ENCODE results near the gene TPRA1.

Gene TPRA1

DNA sequence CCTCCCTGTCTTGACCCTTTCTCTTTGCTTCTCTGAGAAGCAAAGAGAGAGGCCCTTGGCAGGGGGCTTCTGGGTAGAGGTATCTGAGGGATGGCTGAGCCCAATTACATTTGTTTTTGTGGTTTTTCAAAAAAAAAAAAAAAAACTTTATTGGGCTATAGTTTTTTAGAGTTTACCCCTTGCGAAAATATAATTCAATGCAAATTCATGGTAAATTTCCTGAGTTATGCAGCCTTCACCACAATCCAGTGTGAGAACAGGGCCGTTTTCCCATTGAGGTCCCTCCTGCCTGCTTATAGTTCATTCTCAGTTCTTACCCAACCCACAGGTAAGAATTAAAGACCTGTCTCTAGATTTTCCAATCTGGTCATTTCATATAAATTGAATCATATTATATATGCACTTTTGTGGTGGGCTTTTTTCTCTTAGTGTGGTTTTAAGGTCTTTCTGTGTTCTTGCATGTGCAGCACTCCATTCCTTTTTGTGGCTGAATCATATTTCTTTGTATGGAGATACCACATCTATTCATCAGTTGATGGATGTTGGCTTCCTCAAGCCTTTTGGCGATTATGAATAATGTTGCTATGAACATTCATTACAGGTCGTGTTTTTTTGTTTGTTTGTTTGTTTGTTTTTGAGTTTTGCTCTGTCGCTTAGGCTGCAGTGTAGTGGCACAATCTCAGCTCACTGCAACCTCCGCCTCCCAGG lies 10.4 kb upstream of the TPRA1 start:
- Histone ChIP-seq H3K36me3 (ENCODE audit: control insufficient read depth in 4 of 4, insufficient read depth in 4 of 4, low read length in 3 of 4) (peaks cover 9 to 55% (median 30%) of the 10 kb centered on the region in 4 experiments), H3K27me3 (replicated peaks in 2 of 5; ENCODE audit: control insufficient read depth in 4 of 5, insufficient read depth in 5 of 5, low read length in 4 of 5) (no peaks in the 10 kb centered on the region), H3K27ac (ENCODE audit: insufficient read depth in 1 of 2, low read depth in 1 of 2, low read length in 2 of 2, poor library complexity in 1 of 2, severe bottlenecking in 2 of 2) (no peak overlapping the region), H3K9me3 (ENCODE audit: control extremely low read depth in 1 of 5, control insufficient read depth in 4 of 5, insufficient read depth in 2 of 5, low read depth in 1 of 5, low read length in 4 of 5) (no peaks in the 10 kb centered on the region), H3K4me3 (ENCODE audit: control insufficient read depth in 1 of 7, extremely low read depth in 1 of 7, insufficient read depth in 4 of 7, low read depth in 2 of 7, low read length in 6 of 7) (peak overlapping the region in 1 of 7 experiments; percentile 51), H3K4me1 (ENCODE audit: control extremely low read depth in 1 of 4, control insufficient read depth in 4 of 4, insufficient read depth in 4 of 4, low read length in 3 of 4) (peaks cover 5 to 42% (median 25%) of the 10 kb centered on the region in 4 experiments)
- DNase-seq, result no peak
- ChIA-PET POLR2A (no interaction called here), CTCF (no interaction called here)
- 92% methylated on average over 5 of the region's 6 CpGs for WGBS (ENCODE audit: insufficient coverage)

DNA sequence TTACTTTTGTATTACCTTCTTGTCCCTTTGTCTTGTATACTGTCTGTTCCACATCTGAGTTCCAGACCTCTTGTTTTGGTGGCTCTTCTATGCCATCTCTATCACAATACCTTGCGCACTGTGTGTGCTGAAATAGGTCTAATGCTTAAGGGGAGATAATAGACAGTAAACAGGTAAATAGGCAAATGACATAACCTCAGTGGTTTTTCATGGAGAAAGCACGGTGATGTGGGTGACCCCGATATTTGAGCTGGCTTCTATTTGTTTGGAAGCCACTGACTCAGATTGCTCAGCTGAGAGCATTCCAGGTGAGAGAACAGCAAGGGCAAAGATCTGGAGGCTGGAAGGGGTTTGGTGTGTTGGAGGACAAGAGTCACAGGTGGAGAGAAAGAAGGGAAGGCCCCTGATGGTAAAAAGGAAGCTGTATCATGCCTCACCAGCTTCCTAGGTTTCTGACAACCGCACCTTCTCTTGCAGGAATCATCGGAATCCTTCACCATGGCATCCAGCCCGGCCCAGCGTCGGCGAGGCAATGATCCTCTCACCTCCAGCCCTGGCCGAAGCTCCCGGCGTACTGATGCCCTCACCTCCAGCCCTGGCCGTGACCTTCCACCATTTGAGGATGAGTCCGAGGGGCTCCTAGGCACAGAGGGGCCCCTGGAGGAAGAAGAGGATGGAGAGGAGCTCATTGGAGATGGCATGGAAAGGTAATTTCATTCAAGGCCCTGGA lies 8.5 kb upstream of the TPRA1 start:
- no peak for DNase-seq
- Histone ChIP-seq H3K36me3 (ENCODE audit: control insufficient read depth in 4 of 4, insufficient read depth in 4 of 4, low read length in 3 of 4) (peaks cover 8 to 38% (median 15%) of the 10 kb centered on the region in 4 experiments), H3K27ac (ENCODE audit: insufficient read depth in 1 of 2, low read depth in 1 of 2, low read length in 2 of 2, poor library complexity in 1 of 2, severe bottlenecking in 2 of 2) (peak overlapping the region; percentile 37 to 81), H3K9me3 (ENCODE audit: control extremely low read depth in 1 of 5, control insufficient read depth in 4 of 5, insufficient read depth in 2 of 5, low read depth in 1 of 5, low read length in 4 of 5) (no peaks in the 10 kb centered on the region), H3K27me3 (replicated peaks in 2 of 5; ENCODE audit: control insufficient read depth in 4 of 5, insufficient read depth in 5 of 5, low read length in 4 of 5) (no peaks in the 10 kb centered on the region), H3K4me1 (ENCODE audit: control extremely low read depth in 1 of 4, control insufficient read depth in 4 of 4, insufficient read depth in 4 of 4, low read length in 3 of 4) (peaks cover 5 to 42% (median 25%) of the 10 kb centered on the region in 4 experiments), H3K4me3 (ENCODE audit: control insufficient read depth in 1 of 7, extremely low read depth in 1 of 7, insufficient read depth in 4 of 7, low read depth in 2 of 7, low read length in 6 of 7) (peak overlapping the region in 6 of 7 experiments; percentile 53 to 88 (median 82))
- WGBS (ENCODE audit: insufficient coverage), result 85% methylated on average over 11 of the region's 14 CpGs
- CTCF ChIA-PET, result interaction anchor here (0.9 to 1.7 kb wide), 3 partner anchors 24 to 372 kb away, joined by 3 to 4 read pairs (median 4); no protein-coding TSS in a partner anchor
- POLR2A ChIA-PET, result no interaction called here

DNA sequence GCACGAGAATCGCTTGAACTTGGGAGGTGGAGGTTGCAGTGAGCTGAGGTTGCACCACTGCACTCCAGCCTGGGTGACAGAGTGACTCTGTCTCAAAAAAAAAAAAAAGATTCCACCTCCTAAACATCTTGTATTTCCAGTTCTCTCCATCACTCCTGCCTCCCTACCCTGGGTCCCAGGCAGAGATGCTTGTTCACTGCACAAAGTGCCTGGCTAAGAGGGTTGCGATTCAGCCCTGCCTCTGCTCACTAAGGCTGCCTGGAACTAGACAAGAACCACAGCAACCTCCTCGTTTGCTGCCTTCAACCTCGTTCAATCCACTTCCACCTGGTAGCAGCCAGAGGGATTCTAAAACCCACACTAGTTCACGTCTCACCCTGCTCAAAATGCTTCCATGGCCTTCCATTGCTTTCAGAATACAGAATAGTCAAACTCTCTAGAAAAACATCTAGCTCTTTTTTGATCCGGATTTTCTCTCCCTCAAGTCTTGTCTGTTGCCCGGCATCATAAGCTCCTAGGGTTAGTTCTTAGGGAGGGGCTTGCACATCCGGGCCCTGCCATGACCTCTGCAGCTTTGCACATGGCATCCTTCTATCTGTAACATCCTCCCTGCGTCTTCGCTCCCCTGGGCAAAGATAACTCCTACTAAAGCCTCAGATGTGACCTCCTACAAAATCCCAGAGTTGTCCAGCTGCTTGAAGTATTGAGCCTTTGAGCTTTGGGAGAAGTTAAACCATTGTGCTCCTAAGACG lies 6.7 kb upstream of the TPRA1 start:
- peak overlapping the region in 2 of 7 experiments; percentile 83 to 85 for H3K4me3 ChIP-seq (ENCODE audit: control insufficient read depth in 1 of 7, extremely low read depth in 1 of 7, insufficient read depth in 4 of 7, low read depth in 2 of 7, low read length in 6 of 7)
- 96% methylated on average over 12 of the region's 12 CpGs for WGBS (ENCODE audit: insufficient coverage)
- peaks cover 5 to 43% (median 25%) of the 10 kb centered on the region in 4 experiments for H3K4me1 ChIP-seq (ENCODE audit: control extremely low read depth in 1 of 4, control insufficient read depth in 4 of 4, insufficient read depth in 4 of 4, low read length in 3 of 4)

DNA sequence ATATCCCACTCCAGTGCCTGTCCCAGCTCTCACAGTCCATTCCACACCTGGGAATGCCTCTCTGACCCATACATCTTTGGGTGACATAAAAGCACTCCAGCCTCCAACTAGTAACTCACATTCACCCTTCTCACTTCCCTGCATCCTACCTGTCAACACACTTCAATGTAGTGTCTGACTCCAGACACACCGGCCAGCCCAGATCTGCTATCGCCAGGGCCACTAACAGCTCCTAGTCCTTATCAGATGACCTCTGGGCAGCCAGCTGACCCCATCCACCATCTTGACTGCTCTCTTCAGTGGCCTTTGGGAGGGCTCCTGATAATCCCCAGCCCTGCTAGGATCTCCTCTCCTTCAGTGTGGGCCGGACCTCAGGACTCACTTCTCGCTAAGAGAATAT lies 4.8 kb upstream of the TPRA1 start:
- no peak for DNase-seq
- POLR2A ChIA-PET, result no interaction called here
- H3K9me3 ChIP-seq (ENCODE audit: control extremely low read depth in 1 of 5, control insufficient read depth in 4 of 5, insufficient read depth in 2 of 5, low read depth in 1 of 5, low read length in 4 of 5), result no peaks in the 10 kb centered on the region
- 100% methylated on average over 3 of the region's 4 CpGs for WGBS (ENCODE audit: insufficient coverage)
- peaks cover 5 to 38% (median 28%) of the 10 kb centered on the region in 4 experiments for H3K4me1 ChIP-seq (ENCODE audit: control extremely low read depth in 1 of 4, control insufficient read depth in 4 of 4, insufficient read depth in 4 of 4, low read length in 3 of 4)
- no peak overlapping the region for H3K27ac ChIP-seq (ENCODE audit: insufficient read depth in 1 of 2, low read depth in 1 of 2, low read length in 2 of 2, poor library complexity in 1 of 2, severe bottlenecking in 2 of 2)
- CTCF ChIA-PET, result interaction anchor here (0.9 kb wide), 1 partner anchor 8 kb away, joined by 3 read pairs; no protein-coding TSS in a partner anchor
- H3K36me3 ChIP-seq (ENCODE audit: control insufficient read depth in 4 of 4, insufficient read depth in 4 of 4, low read length in 3 of 4), result peaks cover 0 to 14% (median 2%) of the 10 kb centered on the region in 4 experiments
- no peaks in the 10 kb centered on the region for H3K27me3 ChIP-seq (replicated peaks in 2 of 5; ENCODE audit: control insufficient read depth in 4 of 5, insufficient read depth in 5 of 5, low read length in 4 of 5)
- H3K4me3 ChIP-seq (ENCODE audit: control insufficient read depth in 1 of 7, extremely low read depth in 1 of 7, insufficient read depth in 4 of 7, low read depth in 2 of 7, low read length in 6 of 7), result no peak overlapping the region

More for the DNA sequence above, 6.7 kb upstream of the TPRA1 start:
- Histone ChIP-seq H3K36me3 (ENCODE audit: control insufficient read depth in 4 of 4, insufficient read depth in 4 of 4, low read length in 3 of 4) (peaks cover 3 to 30% (median 5%) of the 10 kb centered on the region in 4 experiments), H3K27ac (ENCODE audit: insufficient read depth in 1 of 2, low read depth in 1 of 2, low read length in 2 of 2, poor library complexity in 1 of 2, severe bottlenecking in 2 of 2) (peak overlapping the region in 1 of 2 experiments; percentile 81), H3K9me3 (ENCODE audit: control extremely low read depth in 1 of 5, control insufficient read depth in 4 of 5, insufficient read depth in 2 of 5, low read depth in 1 of 5, low read length in 4 of 5) (no peaks in the 10 kb centered on the region), H3K27me3 (replicated peaks in 2 of 5; ENCODE audit: control insufficient read depth in 4 of 5, insufficient read depth in 5 of 5, low read length in 4 of 5) (no peaks in the 10 kb centered on the region)
- DNase-seq, result no peak
- POLR2A ChIA-PET, result no interaction called here
- CTCF ChIA-PET, result interaction anchor here (0.6 to 1.5 kb wide), 3 partner anchors 11 to 49 kb away, joined by 3 to 7 read pairs (median 3); no protein-coding TSS in a partner anchor

DNA sequence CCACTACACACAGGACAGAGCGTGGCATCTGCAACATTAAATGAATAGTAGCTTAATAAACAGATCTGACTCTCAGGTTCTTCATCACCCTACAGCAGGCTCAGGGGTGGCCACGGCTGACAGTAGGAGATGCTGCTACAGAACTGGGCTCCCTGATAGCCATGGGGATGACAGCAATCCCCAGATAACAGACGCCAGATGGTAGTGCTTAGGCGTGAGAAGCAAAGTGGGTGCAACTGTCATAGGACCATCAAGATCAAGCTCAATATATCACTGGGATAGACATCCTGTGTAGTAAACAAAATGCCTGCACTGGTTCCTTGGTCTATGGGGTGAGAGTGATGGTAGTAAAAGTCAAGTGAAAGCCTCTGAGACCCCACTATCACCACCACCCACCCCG lies 2.6 kb upstream of the TPRA1 start:
- ChIA-PET CTCF (interaction anchor here (1.5 kb wide), 1 partner anchor 18 kb away, joined by 5 read pairs; no protein-coding TSS in a partner anchor), POLR2A (no interaction called here)
- no peaks in the 10 kb centered on the region for H3K36me3 ChIP-seq (ENCODE audit: control insufficient read depth in 4 of 4, insufficient read depth in 4 of 4, low read length in 3 of 4)
- no peak overlapping the region for H3K27ac ChIP-seq (ENCODE audit: insufficient read depth in 1 of 2, low read depth in 1 of 2, low read length in 2 of 2, poor library complexity in 1 of 2, severe bottlenecking in 2 of 2)
- 89% methylated on average over 4 of the region's 5 CpGs for WGBS (ENCODE audit: insufficient coverage)
- peaks cover 0 to 38% (median 27%) of the 10 kb centered on the region in 4 experiments for H3K4me1 ChIP-seq (ENCODE audit: control extremely low read depth in 1 of 4, control insufficient read depth in 4 of 4, insufficient read depth in 4 of 4, low read length in 3 of 4)
- no peak for DNase-seq
- H3K4me3 ChIP-seq (ENCODE audit: control insufficient read depth in 1 of 7, extremely low read depth in 1 of 7, insufficient read depth in 4 of 7, low read depth in 2 of 7, low read length in 6 of 7), result no peak overlapping the region
- no peaks in the 10 kb centered on the region for H3K9me3 ChIP-seq (ENCODE audit: control extremely low read depth in 1 of 5, control insufficient read depth in 4 of 5, insufficient read depth in 2 of 5, low read depth in 1 of 5, low read length in 4 of 5)
- no peaks in the 10 kb centered on the region for H3K27me3 ChIP-seq (replicated peaks in 2 of 5; ENCODE audit: control insufficient read depth in 4 of 5, insufficient read depth in 5 of 5, low read length in 4 of 5)

DNA sequence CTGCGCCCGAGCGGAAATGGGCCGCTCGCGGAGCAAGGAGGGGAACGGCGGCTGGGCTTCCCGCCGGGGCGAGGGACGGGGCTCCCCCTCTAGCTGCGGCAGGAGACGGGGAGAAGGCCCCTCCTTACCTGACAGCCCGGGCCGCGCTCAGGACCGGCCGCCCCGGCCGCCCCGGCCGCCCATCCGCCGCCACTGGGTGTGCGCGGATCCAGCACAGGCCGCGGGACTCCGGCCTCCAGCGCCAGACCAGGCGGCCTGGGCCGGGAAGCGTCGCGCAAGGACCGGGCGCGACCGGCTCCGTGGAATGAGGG lies 296 bp downstream of the TPRA1 start:
- Histone ChIP-seq H3K27me3 (replicated peaks in 2 of 5; ENCODE audit: control insufficient read depth in 4 of 5, insufficient read depth in 5 of 5, low read length in 4 of 5) (no peaks in the 10 kb centered on the region), H3K9me3 (ENCODE audit: control extremely low read depth in 1 of 5, control insufficient read depth in 4 of 5, insufficient read depth in 2 of 5, low read depth in 1 of 5, low read length in 4 of 5) (no peaks in the 10 kb centered on the region), H3K36me3 (ENCODE audit: control insufficient read depth in 4 of 4, insufficient read depth in 4 of 4, low read length in 3 of 4) (peaks cover 0 to 12% (median 3%) of the 10 kb centered on the region in 4 experiments), H3K4me3 (ENCODE audit: control insufficient read depth in 1 of 7, extremely low read depth in 1 of 7, insufficient read depth in 4 of 7, low read depth in 2 of 7, low read length in 6 of 7) (peak overlapping the region; percentile 71 to 94 (median 85)), H3K4me1 (ENCODE audit: control extremely low read depth in 1 of 4, control insufficient read depth in 4 of 4, insufficient read depth in 4 of 4, low read length in 3 of 4) (peaks cover 0 to 32% (median 27%) of the 10 kb centered on the region in 4 experiments), H3K27ac (ENCODE audit: insufficient read depth in 1 of 2, low read depth in 1 of 2, low read length in 2 of 2, poor library complexity in 1 of 2, severe bottlenecking in 2 of 2) (peak overlapping the region; percentile 85 to 94)
- POLR2A ChIA-PET, result no interaction called here
- CTCF ChIA-PET, result interaction anchor here (1.1 to 7.1 kb wide), 4 partner anchors 11 to 369 kb away, joined by 3 to 42 read pairs (median 4); no protein-coding TSS in a partner anchor
- no peak for DNase-seq
- under 1% methylated on average over 38 of the region's 41 CpGs for WGBS (ENCODE audit: insufficient coverage)

Data from common myeloid progenitor, CD34-positive (primary cell).